Measurements from ENCODE around the gene IMMP2L.

DNA sequence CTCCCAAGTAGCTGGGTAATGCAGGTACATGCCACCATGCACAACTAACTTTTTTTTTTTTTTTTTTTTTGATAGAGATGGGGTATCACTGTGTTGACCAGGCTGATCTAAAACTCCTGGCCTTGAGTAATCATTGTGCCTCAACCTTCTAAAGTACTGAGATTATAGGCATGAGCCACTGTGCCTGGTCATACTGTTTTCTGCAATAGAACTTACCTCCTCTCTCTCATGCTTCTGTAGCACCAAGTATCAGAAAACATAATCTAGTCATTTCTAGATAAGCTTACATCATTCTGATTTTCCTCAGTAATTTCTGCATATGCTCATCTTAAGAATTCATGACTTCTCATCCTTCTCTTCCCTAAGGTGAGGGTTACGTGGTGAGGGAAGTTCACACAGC is 210.0 kb downstream of the IMMP2L start:
- TF ChIP-seq, protein P1, sequence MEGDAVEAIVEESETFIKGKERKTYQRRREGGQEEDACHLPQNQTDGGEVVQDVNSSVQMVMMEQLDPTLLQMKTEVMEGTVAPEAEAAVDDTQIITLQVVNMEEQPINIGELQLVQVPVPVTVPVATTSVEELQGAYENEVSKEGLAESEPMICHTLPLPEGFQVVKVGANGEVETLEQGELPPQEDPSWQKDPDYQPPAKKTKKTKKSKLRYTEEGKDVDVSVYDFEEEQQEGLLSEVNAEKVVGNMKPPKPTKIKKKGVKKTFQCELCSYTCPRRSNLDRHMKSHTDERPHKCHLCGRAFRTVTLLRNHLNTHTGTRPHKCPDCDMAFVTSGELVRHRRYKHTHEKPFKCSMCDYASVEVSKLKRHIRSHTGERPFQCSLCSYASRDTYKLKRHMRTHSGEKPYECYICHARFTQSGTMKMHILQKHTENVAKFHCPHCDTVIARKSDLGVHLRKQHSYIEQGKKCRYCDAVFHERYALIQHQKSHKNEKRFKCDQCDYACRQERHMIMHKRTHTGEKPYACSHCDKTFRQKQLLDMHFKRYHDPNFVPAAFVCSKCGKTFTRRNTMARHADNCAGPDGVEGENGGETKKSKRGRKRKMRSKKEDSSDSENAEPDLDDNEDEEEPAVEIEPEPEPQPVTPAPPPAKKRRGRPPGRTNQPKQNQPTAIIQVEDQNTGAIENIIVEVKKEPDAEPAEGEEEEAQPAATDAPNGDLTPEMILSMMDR (IDR thresholded peaks at IDR 0.05) = no peak
- TF ChIP-seq POLR2A (IDR thresholded peaks at IDR 0.05; ENCODE audit: low read depth) (no peak), POLR2AphosphoS5 (IDR thresholded peaks at IDR 0.05) (no peak), EP300 (IDR thresholded peaks at IDR 0.05) (no peak)

Measured in esophagus muscularis mucosa (tissue), 4 donors.